Globus pallidus (tissue), 1 donor: ENCODE measurements around the gene MXD1.

Experiments used
- DNase-seq: peaks from one replicate; pipeline ENCODE4 v3.0.0-alpha.2; 2015; ENCODE audit warnings: low spot score

The MXD1 gene

GRCh38 chr2:69977906-69978482 is 63.1 kb downstream of the MXD1 start:
- DNase-seq: no peak

DNA sequence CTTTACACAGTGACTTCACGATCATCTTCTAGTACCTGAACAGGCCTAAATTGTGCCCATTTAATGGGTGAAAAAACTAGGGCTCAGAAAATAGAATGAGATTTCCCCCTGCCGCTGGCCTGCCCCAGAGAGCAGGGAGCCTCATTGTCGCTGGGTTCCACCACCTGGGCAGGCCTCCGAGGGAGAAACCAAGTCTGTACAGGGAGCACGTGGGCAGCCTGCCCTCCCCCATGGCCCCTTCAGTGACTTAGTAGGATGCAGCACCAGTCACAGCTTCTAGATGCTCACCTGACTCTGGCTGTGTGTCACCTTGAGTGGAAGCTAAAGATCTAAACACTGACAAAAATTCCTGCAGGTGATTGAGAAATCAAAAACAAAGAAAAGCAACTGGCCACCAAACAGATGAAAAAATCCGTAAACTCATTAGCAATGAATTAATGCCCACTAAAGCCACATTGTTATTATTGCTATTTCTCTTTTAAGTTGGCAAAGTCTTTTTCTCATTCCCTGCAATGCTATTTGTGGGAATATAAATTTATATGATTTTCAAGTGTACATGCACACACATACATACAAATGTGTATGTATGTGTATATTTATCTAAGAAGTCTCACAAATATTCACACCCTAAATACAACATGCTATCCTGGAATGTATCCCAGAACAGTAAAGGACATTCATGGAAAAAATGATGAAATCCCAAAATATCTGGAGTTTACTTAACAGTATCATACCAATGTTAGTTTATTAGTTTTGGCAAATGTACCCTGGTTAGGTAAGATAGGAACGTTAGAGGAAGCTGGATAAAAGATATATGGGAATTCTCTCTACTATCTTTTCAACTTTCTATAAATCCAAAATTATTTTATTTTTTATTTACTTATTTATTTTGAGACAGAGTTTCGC is 65.2 kb downstream of the MXD1 start:
- DNase-seq: no peak

DNA sequence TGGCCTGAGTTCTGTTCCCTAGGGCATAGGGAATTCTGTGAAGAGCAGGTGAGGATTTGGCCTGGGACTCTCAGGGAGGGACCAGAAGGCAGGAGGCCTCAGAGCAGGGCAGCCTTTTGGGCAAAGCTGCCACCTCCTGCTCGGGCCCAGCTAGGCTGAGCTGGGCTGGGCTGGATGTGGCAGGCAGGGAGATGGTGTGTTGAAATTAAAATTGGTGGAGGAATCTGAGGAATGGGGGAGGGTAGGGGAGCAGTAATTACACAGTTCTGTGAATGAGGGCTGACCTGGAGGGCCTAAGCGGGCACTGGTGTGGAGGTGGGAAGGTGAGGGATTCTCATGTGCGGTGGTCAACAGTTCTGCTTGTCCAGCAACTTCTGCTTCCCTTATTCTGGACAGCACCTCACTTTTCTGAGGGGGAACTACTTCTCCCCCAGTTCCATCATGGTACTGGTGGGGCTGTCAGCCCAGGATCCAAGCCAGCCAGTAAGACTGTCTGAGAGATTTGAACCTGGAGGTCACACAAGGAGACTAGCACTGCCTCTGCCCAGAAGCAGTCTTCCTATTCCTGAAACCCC is 68.6 kb downstream of the MXD1 start:
- DNase-seq: no peak

GRCh38 chr2:69985216-69985615 is 70.3 kb downstream of the MXD1 start:
- DNase-seq: no peak

GRCh38 chr2:69985688-69986087 is 70.8 kb downstream of the MXD1 start:
- DNase-seq: peak; percentile 28

DNA sequence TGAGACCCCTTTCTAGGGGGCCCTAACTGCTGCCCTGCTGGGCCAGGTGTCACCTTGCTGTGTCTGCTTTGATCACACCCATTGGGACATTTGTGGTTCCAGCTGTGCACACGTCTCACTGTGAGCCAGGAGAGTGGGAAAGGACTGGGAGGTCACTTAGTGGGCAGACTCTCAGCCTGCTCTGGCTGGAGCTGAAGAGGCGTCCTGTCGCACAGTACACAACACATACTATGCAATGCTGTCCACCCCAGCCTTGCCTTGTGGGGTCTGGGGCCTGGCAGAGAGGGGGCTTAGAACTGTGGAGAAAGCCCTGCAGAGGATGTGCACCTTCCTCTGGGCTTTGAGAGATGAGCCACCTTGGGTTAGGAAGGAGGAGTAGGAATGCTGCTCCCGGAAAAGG is 71.8 kb downstream of the MXD1 start:
- DNase-seq: no peak

- no peak for DNase-seq
Observed at GRCh38 chr2:69988086-69988635, 73.3 kb downstream of the MXD1 start.

DNA sequence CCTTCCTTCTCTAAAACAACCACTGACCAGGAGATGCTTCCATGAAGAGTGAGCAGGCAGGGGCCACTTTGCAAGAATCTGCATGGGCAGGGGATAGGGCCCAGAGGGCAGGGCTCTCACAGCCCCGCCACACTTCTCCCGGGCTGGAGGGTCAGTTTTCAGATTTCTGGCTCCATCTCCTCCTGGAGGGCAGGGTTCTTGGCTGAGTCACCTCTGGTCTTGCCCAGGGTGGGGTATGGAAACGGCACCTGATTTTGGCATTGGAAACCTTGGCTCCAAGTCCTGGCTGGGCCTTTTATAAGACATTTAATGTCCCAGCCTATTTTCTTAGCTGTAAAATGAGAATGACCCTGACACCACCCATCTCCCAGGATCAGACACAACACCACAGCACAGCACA is 74.1 kb downstream of the MXD1 start:
- no peak for DNase-seq

GRCh38 chr2:69989441-69990105 is 74.7 kb downstream of the MXD1 start:
- no peak for DNase-seq
